AG09309 (cell line): ENCODE results near the gene DAND5.

Source experiments
- DNase-seq: peaks from one replicate; pipeline ENCODE4 v3.0.0-alpha.2; 2010; ENCODE audit warnings: low read depth
- H3K4me3 ChIP-seq: 2 replicates; pipeline ENCODE4 v1.5.1; 2011; ENCODE audit warnings: mild to moderate bottlenecking, low read depth, low read length, moderate library complexity; ENCODE audit not compliant: control insufficient read depth
- TF ChIP-seq, protein P1 (sequence below): IDR thresholded peaks from 2 replicates; pipeline ENCODE4 v1.5.1; 2011; ENCODE audit warnings: mild to moderate bottlenecking, low read depth, low read length, inconsistent platforms; ENCODE audit not compliant: insufficient read depth, control insufficient read depth; ENCODE audit errors: missing control alignments

DAND5 gene

GRCh38 chr19:12994701-12995595 is 25.6 kb downstream of the DAND5 start, which contains the start of gene NFIX:
TSS of gene NFIX (plus strand) at chr19:12995475. CDS start at chr19:12995838, 363 bp downstream.
- TF ChIP-seq, protein P1, sequence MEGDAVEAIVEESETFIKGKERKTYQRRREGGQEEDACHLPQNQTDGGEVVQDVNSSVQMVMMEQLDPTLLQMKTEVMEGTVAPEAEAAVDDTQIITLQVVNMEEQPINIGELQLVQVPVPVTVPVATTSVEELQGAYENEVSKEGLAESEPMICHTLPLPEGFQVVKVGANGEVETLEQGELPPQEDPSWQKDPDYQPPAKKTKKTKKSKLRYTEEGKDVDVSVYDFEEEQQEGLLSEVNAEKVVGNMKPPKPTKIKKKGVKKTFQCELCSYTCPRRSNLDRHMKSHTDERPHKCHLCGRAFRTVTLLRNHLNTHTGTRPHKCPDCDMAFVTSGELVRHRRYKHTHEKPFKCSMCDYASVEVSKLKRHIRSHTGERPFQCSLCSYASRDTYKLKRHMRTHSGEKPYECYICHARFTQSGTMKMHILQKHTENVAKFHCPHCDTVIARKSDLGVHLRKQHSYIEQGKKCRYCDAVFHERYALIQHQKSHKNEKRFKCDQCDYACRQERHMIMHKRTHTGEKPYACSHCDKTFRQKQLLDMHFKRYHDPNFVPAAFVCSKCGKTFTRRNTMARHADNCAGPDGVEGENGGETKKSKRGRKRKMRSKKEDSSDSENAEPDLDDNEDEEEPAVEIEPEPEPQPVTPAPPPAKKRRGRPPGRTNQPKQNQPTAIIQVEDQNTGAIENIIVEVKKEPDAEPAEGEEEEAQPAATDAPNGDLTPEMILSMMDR, result no peak
- no peak for DNase-seq
- H3K4me3 ChIP-seq, result peak within 1 kb of the TSS; percentile 78

GRCh38 chr19:12995596-12996405 is 26.4 kb downstream of the DAND5 start:
- TF ChIP-seq, protein P1, result no peak
- H3K4me3 ChIP-seq, result peak overlapping the region; percentile 78
- DNase-seq, result no peak

- DNase-seq, result no peak
- peak overlapping the region; percentile 78 for H3K4me3 ChIP-seq
- TF ChIP-seq, protein P1, result no peak
Observed at GRCh38 chr19:12996406-12997094, 27.2 kb downstream of the DAND5 start.

DNA sequence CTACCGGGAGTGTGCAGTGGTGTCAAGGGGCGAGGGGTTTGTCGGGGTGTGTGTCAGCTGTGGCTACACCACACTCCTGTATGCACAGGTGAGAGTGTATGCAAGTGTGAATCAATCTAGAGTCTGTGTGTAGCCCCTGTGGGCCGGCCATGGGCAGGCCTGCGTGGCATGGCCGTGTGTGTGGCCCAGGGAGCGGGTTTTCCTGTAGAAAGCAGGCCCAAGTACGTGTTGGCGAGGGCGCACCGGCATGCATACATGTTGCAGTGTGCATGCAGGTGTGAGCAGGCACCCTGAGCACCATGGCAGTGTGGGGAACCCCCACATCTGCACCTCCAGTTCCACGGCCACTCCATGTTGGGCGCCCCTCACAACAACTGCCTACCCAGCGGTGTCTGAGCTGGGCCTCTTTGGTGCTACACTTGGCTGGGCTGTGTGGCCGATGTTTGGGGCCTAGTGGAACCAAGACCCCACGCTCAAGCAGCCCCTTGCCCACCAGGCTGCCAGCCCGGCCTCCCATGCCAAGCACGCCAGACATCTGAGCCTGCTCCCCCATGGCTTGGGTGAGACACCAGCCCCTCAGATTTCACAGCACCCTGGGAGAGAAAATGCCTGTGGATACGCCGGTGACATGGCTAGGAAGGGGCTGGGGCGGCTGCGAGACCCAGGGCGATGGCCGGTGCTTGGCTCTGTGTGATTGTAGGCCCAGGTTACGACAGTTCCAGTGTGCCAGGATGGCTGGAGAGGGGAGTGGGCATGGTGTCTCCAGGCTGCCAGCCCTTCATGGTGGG is 28.0 kb downstream of the DAND5 start:
- H3K4me3 ChIP-seq, result peak overlapping the region; percentile 78
- TF ChIP-seq, protein P1, result no peak
- no peak for DNase-seq

DNA sequence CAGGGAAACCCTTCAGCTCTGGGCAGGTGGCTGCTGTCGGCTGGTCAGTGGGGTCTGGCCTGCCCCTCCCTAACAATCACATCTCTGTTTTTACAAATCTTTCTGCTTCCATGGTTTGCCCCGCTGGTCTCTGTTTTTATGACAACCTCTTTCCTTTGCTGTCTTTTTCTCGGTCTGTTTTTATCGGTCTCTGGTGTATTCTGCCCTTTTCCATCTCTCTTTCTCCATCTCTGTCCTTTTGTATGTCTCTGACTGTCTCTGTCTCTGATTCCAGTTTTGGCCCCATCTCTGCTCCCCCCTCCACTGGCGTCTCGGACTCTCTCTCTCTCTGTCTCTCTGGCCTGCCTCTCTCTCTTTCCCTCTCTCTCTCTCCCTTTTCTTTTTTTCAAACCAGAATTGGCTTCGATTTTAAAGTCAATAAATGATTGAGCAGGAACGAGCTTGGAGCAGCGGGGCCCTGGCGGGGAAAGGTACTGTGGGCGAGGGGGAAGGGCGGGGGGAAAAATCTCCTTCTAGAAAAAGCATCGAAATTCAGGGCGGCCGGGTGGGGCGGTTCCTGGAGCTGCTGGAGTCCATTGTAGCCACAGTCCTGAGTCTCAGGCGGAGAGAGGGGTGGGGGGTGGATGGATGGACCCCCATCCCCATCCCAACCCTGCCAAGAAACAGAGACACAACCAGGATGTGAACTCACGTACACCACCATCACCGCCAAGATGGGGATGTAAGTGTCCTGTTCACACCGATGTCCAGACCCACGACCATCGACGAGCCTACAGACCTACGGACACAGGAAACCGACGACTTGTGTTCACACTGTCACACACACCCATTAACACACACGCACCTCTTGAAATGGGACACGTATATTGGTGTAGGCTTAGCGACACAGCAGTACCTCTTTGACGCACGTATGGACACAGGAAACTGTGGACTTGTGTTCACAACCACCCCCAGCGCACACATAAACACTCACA is 28.9 kb downstream of the DAND5 start:
- TF ChIP-seq, protein P1, result no peak
- no peak for DNase-seq
- H3K4me3 ChIP-seq, result no peak overlapping the region
